NCI-H446 treated with DMSO at 0.1 percent for 48 hours (cell line): ENCODE results near the gene CASP6.
A peak's percentile ranks its signal among the peaks of the same experiment; 100 is the strongest.

ENCODE experiments used
- DNase-seq: peaks from one replicate; lab custom pipeline; 2025; lab: John Stamatoyannopoulos, UW

Gene CASP6

GRCh38 chr4:109702950-109703663 is at the start of gene CASP6:
Gene CASP6 (minus strand): TSS chr4:109703445. CDS start chr4:109703395, 50 bp downstream.
- peak; percentile 23 for DNase-seq

- no peak for DNase-seq
Observed at GRCh38 chr4:109752525-109752924, 49.3 kb upstream of the CASP6 start.

GRCh38 chr4:109751852-109752251 is 48.6 kb upstream of the CASP6 start:
- DNase-seq = no peak

- DNase-seq = no peak
Observed at GRCh38 chr4:109750652-109751244, 47.5 kb upstream of the CASP6 start.

- no peak for DNase-seq
Observed at GRCh38 chr4:109749388-109750082, 46.3 kb upstream of the CASP6 start.

- DNase-seq = no peak
Observed at GRCh38 chr4:109748114-109748513, 44.9 kb upstream of the CASP6 start.

GRCh38 chr4:109746728-109747127 is 43.5 kb upstream of the CASP6 start:
- no peak for DNase-seq

GRCh38 chr4:109745830-109746229 is 42.6 kb upstream of the CASP6 start:
- no peak for DNase-seq

GRCh38 chr4:109739547-109739946 is 36.3 kb upstream of the CASP6 start:
- no peak for DNase-seq

- DNase-seq = no peak
Observed at GRCh38 chr4:109738104-109738872, 35.0 kb upstream of the CASP6 start.

- DNase-seq = no peak
Observed at GRCh38 chr4:109735566-109736365, 32.5 kb upstream of the CASP6 start.

GRCh38 chr4:109733728-109734127 is 30.5 kb upstream of the CASP6 start:
- no peak for DNase-seq

GRCh38 chr4:109730619-109731545 is 27.6 kb upstream of the CASP6 start:
- no peak for DNase-seq

GRCh38 chr4:109729718-109730618 is 26.7 kb upstream of the CASP6 start, which contains the start of gene PLA2G12A:
Gene PLA2G12A (minus strand): TSS chr4:109730070. CDS start chr4:109729809, 261 bp downstream.
- peak; percentile 13 for DNase-seq

GRCh38 chr4:109729117-109729717 is 26.0 kb upstream of the CASP6 start:
- no peak for DNase-seq

GRCh38 chr4:109728385-109728784 is 25.1 kb upstream of the CASP6 start:
- no peak for DNase-seq

- no peak for DNase-seq
Observed at GRCh38 chr4:109723110-109723509, 19.9 kb upstream of the CASP6 start.

GRCh38 chr4:109722357-109722756 is 19.1 kb upstream of the CASP6 start:
- no peak for DNase-seq

- DNase-seq = no peak
Observed at GRCh38 chr4:109721033-109721432, 17.8 kb upstream of the CASP6 start.
